ENCODE measurements around the gene TXNDC8. TPM values are rescaled to one million over a fixed set of nuclear protein-coding genes. Genes with fewer than 3 reads are reported as not detected.
"Not testable (repeated sequence)": the region's sequence is repeated elsewhere in the genome, so short reads cannot be mapped to it uniquely, and the experiment has no call there.

The TXNDC8 gene
- not detected for polyA plus RNA-seq (ENCODE audit: insufficient read length)

DNA sequence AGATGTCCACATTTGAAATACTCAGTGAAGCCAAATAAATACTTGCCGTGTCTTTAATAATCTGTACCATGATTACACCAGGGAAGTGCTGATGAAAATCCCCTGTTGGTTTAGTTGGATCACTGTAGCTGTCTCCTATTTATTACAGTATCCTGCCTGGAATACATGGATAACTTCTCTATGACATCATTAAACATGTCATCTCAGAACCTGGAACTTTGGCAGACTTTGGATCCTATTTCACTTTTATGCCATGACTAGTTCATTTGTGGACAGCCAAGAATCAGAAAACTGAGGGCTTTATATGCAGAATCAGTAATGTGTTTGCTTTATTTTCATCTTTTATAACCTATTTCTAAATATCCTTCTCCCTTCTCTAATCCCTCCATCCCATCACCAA, at the start of gene TXNDC8:
Gene TXNDC8, minus strand, starts transcription at position 137 of the 400 bp plus-strand sequence.
- no peak for DNase-seq

DNA sequence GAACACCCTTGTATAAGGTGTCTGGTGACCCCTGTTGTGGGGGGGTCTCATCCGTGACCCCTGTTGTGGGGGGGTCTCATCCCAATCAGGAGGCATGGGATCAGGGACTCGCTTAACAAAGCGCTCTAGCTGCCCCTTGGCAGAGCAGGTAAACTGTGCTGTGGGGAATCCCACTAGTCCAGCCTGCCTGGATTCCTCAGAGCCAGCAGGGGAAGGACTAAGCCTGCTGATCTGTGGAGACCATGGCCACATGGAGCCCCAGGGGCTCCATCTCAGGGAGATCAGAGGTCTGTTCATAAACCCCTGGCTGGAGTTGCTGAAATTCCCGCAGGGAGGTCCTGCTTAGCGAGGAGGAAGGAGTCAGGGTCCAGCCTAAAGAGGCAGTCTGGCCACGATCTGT, 45.8 kb upstream of the TXNDC8 start:
- no peak for DNase-seq

DNA sequence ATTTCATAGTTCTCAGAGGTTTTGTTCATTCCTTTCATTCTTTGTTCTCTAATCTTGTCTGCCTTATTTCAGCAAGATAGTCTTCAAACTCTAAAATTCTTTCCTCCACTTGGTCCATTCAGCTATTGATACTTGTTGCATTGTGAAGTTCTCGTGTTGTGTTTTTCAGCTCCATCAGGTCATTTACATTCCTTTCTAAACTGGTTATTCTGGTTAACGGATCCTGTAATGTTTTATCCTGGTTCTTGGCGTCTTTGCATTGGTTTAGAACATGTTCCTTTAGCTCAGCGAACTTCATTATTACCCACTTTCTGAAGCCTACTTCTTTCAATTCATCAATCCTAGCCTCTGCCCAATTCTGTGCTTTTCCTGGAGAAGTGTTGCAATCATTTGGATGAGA, 45.1 kb upstream of the TXNDC8 start:
- DNase-seq: no peak

- DNase-seq: no peak
Observed at GRCh38 chr9:110371411-110372007, 33.8 kb upstream of the TXNDC8 start.

GRCh38 chr9:110370315-110370714, 32.7 kb upstream of the TXNDC8 start:
- no peak for DNase-seq

DNA sequence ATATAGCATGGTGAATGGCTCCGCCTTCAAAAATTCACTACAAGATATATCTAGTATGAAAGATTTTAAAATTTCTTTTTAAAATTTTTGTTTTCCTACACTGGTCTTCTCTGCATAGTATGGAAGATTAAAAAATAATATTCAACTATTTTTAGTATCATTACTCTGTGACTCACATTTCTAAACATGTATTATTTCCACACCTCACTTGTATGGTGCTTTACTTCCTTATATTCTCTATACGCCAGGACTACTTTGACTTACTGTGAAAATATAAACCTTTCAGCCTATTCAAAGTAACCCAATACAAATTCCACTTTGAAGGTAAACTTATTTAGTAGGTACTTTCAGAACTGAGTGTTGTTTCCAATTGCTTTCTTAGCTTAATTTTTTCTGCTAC, 26.8 kb upstream of the TXNDC8 start:
- DNase-seq: no peak

- not testable (repeated sequence) for DNase-seq
Observed at GRCh38 chr9:110358992-110359391, 21.3 kb upstream of the TXNDC8 start.

DNA sequence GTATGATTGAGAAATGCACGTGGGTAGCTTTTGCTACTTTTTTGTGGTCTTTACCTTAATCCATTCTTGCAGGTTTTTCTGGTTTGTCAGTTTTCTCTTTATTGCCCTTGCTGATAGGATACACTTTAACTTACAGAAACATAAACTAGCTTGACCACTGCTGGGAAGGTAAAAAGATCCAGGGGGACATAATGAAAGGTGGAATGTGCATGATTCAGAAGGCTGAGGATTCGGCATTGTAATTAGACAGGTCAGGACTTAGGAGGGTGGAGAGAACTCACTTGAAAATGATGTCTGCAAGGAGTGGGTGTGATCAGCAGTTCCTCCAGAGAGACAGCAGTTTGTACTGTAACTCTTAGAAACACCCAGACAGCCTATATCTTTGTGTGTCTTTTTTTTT, 19.8 kb upstream of the TXNDC8 start:
- DNase-seq: no peak

DNA sequence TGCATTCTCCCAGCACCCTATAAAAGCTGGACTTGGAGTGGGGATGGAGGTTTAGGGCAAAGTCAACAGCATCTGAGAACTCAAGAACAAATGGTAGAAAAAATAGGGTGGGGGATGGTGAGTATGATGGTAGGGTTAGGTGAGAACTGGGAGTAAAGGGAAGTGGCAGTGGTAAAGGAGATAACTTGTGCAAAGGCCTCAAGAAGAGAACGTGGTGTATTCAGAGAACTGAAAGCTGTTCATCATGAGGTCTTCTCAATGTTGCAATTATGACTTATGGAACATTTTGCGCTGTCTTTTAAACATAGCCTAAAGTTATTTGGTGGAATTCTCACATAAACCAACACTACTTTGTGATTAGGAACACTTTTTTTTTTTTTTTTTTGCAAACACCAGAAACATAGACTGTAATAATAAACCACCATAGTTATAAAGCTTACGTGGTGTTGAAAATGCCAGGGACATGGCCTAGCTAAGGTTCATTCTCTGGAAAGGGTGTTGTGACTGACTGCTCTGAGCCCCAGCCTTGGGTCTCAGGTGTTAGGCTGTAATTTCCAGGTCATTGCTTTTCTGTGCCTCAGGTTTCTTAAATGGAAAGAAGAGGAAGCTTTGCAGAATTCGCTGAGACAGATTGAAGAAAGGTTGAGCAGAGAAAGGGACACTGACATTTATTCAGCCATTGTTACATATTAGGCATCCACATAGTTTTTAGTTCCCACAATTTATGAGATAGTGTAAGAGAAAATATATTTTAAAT, 19.2 kb upstream of the TXNDC8 start:
- no peak for DNase-seq

DNA sequence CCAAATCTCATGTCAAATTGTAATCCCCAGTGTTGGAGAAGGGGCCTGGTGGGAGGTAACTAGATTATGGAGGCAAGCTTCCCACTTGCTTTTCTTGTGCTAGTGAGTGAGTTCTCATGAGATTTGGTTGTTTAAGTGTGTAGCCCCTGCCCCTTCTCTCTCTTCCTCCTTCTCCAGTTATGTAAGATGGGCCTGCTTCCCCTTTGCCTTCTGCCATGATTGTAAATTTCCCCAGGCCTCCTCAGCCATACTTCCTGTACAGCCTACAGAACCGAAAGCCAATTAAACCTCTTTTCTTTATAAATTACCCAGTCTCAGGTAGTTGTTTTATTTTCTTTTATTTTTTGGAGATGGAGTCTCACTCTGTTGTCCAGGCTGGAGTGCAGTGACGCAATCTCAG, 18.2 kb upstream of the TXNDC8 start:
- no peak for DNase-seq

DNA sequence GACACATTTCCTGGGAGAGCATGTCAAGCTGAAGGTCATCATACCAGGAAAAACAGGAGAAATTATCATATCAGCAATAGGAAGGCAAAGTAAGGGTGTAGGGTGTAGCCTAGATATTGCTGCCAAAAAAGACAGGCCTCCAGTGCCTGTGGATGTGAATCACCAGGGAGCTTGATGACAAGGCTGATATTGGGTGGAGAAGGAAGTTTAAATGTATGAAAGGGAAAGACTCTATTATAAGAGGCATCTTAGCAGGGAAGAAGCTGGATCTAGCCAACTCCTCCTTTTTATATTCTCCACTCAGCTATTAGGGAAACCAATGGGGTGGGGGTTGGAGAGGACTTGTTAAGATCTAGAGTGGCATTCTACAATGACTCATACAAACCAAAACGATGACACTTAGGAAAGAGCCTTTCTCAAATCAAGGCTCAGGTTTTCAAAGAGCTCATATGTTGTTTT, 13.4 kb upstream of the TXNDC8 start:
- DNase-seq: no peak

DNA sequence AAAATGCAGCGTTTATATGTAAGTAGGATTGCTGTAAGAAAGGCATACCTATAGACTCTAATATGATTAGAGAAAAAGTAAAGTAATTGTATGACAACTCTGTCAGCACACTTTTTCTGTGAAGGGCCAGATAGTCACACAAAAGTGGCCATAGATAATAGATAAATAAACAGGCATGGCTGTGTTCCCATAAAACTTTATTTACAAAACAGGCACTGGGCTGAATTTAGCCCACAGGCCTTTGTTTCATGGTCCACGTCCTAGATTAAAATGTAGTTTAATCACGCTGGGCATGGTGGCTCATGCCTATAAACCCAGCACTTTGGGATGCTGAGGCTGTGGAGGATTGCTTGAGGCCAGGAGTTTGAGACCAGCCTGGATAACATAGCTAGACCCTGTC, 8.7 kb upstream of the TXNDC8 start:
- DNase-seq: no peak

DNA sequence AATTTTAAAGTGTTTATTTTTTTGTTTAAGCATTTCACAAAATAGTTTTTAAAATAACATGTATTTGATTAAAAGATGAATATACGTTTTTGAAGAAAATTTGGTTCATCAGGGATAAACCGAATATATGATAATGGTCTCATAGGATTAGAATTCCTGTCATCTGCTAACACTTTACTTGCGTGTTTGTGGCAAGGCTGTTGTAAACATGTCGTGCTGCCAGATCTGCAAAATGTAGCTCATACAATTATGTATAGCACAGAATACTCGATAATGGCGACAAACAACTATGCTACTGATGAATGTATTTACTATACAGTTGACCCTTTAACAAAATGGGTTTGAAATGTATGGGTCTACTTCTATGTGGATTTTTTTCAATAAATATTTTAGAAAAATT, 7.2 kb upstream of the TXNDC8 start:
- DNase-seq: no peak

- no peak for DNase-seq
Observed at GRCh38 chr9:110343551-110343950, 5.9 kb upstream of the TXNDC8 start.

DNA sequence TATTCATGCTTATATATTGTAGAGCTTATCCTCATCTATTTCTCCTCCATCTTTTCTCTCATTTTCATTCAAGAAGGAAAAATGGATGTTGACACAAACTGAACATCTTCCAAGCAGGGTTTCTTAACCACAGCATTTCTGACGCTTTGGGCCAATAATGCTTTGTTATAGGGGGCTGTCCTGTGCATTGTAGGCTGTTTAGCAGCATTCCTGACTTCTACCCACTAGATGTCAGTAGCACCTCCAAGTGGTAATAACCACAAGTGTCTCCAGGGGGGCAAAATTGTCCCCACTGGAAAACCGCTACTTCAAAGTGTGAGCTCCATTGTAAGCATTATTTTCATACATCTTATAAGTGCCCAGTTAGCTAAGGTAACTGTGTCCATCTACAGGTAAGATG, 2.6 kb upstream of the TXNDC8 start:
- no peak for DNase-seq

GRCh38 chr9:110338143-110338542, 480 bp upstream of the TXNDC8 start:
- no peak for DNase-seq

- no peak for DNase-seq
Observed at GRCh38 chr9:110336363-110336762, 1.3 kb downstream of the TXNDC8 start.

- no peak for DNase-seq
Observed at GRCh38 chr9:110334871-110335270, 2.8 kb downstream of the TXNDC8 start.

DNA sequence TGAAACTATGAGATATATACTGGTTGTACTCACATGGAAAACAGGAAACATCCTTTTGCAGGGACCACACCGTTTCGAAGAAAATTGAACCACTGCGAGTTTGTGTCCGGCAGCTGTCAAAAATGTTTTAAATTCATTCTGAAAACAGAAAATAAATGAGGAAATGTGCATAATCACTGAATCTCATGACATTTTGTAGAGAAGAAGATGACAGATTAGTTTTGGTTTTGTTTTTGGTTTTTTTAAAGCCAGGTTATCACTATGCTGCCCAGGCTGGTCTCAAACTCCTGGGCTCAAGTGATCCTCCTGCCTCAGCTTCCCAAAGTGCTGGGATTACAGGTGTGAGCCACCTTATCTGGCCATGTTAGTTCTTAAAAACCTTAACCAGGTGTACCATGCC, 3.5 kb downstream of the TXNDC8 start:
- no peak for DNase-seq

DNA sequence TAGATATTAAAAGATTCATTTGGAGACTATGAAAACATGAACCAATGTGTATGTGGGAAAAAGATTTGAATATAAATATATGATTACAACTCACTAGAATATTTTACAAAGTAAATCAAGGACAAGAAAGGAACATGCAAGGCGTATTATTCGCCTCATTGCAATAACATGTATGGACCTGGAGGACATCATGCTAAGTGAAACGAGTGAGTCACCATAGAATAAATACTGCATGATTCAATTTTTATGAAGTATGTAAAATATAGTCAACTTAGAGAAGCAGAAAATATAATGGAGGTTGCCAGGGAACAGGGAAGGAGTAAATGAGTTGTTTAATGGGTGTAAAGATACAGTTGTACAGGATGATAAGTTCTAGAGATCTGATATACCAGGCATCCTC, 4.9 kb downstream of the TXNDC8 start:
- no peak for DNase-seq

DNA sequence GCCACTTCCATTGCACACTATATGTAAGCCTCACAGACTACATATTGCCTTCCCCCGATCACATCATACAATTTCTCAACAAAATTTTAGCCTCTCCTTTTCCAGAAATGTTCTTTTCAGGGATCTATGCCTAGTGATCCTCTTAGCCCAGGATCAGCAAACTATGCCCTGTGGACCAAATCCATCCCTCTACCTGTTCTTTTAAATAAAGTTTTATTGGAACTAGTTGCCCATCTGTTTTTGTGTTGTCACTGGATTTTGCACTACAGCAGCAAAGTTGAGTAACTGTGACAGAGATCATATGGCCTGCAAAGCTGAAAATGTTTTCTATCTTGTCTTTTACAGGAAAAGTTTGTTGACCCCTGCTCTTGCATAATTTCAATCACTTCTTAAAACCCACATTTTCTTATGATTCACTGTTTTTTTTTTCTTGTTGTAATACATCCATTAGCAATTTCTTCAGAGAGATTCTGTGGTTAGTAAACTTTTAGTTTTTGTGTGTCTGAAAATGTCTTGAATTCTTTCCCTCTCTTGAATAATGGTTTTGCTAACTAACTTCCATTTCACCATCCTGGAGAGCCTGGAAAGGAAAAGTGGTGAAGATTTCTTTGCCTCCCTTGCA, 7.1 kb downstream of the TXNDC8 start:
- no peak for DNase-seq

DNA sequence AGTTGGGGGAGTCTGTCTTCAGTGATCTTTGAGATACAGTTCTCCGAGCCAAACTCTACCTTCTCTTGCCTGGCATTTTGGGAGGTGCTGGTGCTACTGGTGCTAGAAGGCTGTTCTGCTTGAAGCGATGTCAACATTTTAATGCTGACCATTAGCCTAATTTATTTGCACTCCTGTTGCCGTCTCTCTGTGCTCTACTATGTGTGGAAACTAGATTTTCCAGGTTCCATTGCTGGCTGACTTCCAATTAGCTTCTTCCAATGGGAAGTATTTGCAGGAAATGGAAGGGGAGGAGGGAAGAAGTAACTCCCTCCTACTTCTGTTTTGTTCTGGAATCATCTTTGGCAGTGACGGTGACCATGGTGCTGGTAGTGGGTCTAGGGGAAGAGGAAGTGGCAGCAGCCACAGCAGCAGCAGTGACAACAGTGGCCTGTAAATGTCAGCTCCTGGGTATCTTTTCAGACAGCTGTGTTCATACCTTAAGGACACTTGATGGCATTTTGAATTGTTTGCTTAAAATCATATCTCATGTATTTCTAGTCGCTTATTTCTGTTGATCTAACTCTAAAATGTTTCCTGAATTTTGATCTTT, 7.9 kb downstream of the TXNDC8 start:
- no peak for DNase-seq

GRCh38 chr9:110328763-110329162, 8.9 kb downstream of the TXNDC8 start:
- no peak for DNase-seq

DNA sequence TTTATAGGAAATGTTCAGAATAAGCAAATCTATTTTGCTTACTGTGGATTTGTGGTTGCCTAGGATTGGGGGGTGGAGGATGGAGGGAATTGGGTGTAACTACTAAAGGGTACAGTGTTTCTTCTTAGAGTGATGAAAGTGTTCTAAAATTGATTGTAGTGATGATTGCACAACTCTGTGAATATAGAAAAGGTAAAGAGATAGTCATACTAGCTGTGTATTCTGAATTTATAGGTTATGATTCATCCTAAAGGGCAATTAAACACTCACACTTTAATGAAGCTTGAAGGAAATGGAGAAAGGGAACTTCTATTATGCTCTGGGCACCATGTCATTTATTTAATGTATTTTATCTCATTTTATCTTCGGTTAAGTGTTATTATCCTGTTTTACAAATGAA, 9.9 kb downstream of the TXNDC8 start:
- DNase-seq: no peak

All from hindlimb muscle (tissue), 1 donor.